OCI-LY3 (cell line): ENCODE data around the gene RARRES2.

Experiments
- H2AFZ ChIP-seq: fragments of 200-600, 300-600 bp; shearing (Covaris generic); 2 replicates; pipeline ENCODE4 v1.6.0; 2014; ENCODE audit warnings: antibody characterized with exemption, low read depth, low read length
- H3K27ac ChIP-seq: fragments of 200-600, 300-600 bp; sonication (generic); 2 replicates; pipeline ENCODE4 v1.5.1; 2014; ENCODE audit warnings: mild to moderate bottlenecking, low read length, moderate library complexity, mixed read lengths
- H3K27me3 ChIP-seq: fragments of 200-600, 300-600 bp; sonication (generic); 2 replicates; pipeline ENCODE4 v1.6.1; 2014; ENCODE audit warnings: low read depth, low read length, mixed read lengths
- H3K36me3 ChIP-seq: fragments of 200-600, 300-600 bp; sonication (generic); replicated peaks from 2 replicates; pipeline ENCODE3; 2014; ENCODE audit warnings: low read depth, low read length, mixed read lengths
- H3K4me1 ChIP-seq: fragments of 300-600, 200-600 bp; sonication (generic); 2 replicates; pipeline ENCODE4 v1.6.1; 2014; ENCODE audit warnings: low read length, mixed read lengths
- H3K4me2 ChIP-seq: fragments of 200-600, 300-600 bp; sonication (generic); 2 replicates; pipeline ENCODE4 v1.6.1; 2014; ENCODE audit warnings: low read length, mixed read lengths
- H3K4me3 ChIP-seq: fragments of 300-600, 200-600 bp; sonication (generic); 2 replicates; pipeline ENCODE4 v1.5.1; 2014; ENCODE audit warnings: antibody characterized with exemption, mild to moderate bottlenecking, low read length, moderate library complexity
- H3K79me2 ChIP-seq: fragments of 300-600, 200-600 bp; shearing (Covaris generic); 2 replicates; pipeline ENCODE4 v1.6.1; 2014; ENCODE audit warnings: mild to moderate bottlenecking, low read length, mixed read lengths
- H3K9ac ChIP-seq: fragments of 300-600, 200-600 bp; shearing (Covaris generic); 2 replicates; pipeline ENCODE4 v1.6.0; 2014; ENCODE audit warnings: mild to moderate bottlenecking, low read length, moderate library complexity
- H3K9me3 ChIP-seq: fragments of 200-600, 300-600 bp; shearing (Covaris generic); 2 replicates; pipeline ENCODE4 v1.6.1; 2014; ENCODE audit warnings: low read length, mixed read lengths; ENCODE audit not compliant: insufficient read depth
- H4K20me1 ChIP-seq: fragments of 200-600, 300-600 bp; sonication (generic); 2 replicates; pipeline ENCODE4 v1.6.1; 2016; ENCODE audit warnings: low read length, mixed read lengths; ENCODE audit not compliant: insufficient read depth
- EZH2phosphoT487 ChIP-seq: fragments of 200-600 bp; shearing (Covaris generic); IDR thresholded peaks from 2 replicates; pipeline ENCODE4 v1.6.1; 2018; ENCODE audit warnings: antibody characterized with exemption, mixed run types, low read depth
- TF ChIP-seq, protein P1 (sequence below): fragments of 200-600, 300-600 bp; sonication (generic); IDR thresholded peaks from 2 replicates; pipeline ENCODE4 v1.5.1; 2014; ENCODE audit warnings: antibody characterized with exemption, low read length, low read depth

Gene RARRES2

GRCh38 chr7:150357270-150357669 lies 15.8 kb upstream of the RARRES2 start:
- Histone ChIP-seq H3K4me3 (peak overlapping the region; percentile 55), H3K36me3 (no peaks in the 10 kb centered on the region), H3K79me2 (no peaks in the 10 kb centered on the region), H4K20me1 (no peaks in the 10 kb centered on the region), H3K9me3 (no peaks in the 10 kb centered on the region), H3K27me3 (no peaks in the 10 kb centered on the region), H2AFZ (peak overlapping the region; percentile 94), H3K4me1 (peaks cover 56% of the 10 kb centered on the region), H3K27ac (peak overlapping the region; percentile 71), H3K9ac (peak overlapping the region; percentile 53), H3K4me2 (peak overlapping the region; percentile 85)
- TF ChIP-seq, protein P1, sequence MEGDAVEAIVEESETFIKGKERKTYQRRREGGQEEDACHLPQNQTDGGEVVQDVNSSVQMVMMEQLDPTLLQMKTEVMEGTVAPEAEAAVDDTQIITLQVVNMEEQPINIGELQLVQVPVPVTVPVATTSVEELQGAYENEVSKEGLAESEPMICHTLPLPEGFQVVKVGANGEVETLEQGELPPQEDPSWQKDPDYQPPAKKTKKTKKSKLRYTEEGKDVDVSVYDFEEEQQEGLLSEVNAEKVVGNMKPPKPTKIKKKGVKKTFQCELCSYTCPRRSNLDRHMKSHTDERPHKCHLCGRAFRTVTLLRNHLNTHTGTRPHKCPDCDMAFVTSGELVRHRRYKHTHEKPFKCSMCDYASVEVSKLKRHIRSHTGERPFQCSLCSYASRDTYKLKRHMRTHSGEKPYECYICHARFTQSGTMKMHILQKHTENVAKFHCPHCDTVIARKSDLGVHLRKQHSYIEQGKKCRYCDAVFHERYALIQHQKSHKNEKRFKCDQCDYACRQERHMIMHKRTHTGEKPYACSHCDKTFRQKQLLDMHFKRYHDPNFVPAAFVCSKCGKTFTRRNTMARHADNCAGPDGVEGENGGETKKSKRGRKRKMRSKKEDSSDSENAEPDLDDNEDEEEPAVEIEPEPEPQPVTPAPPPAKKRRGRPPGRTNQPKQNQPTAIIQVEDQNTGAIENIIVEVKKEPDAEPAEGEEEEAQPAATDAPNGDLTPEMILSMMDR: no peak
- TF ChIP-seq EZH2phosphoT487: no peak

GRCh38 chr7:150356265-150356897 lies 15.0 kb upstream of the RARRES2 start:
- peaks cover 54% of the 10 kb centered on the region for H3K4me1 ChIP-seq
- H4K20me1 ChIP-seq: no peaks in the 10 kb centered on the region
- H3K4me3 ChIP-seq: no peak overlapping the region
- no peaks in the 10 kb centered on the region for H3K9me3 ChIP-seq
- H3K36me3 ChIP-seq: no peaks in the 10 kb centered on the region
- no peaks in the 10 kb centered on the region for H3K79me2 ChIP-seq
- no peaks in the 10 kb centered on the region for H3K27me3 ChIP-seq
- H3K27ac ChIP-seq: peak overlapping the region; percentile 26; the same call in 1 of the 2 replicates
- peak overlapping the region; percentile 48 for H2AFZ ChIP-seq
- TF ChIP-seq, protein P1: peak; percentile 77
- no peak for TF ChIP-seq EZH2phosphoT487
- peak overlapping the region; percentile 31; the same call in 1 of the 2 replicates for H3K9ac ChIP-seq
- H3K4me2 ChIP-seq: peak overlapping the region; percentile 43

GRCh38 chr7:150355666-150356059 lies 14.2 kb upstream of the RARRES2 start:
- no peak overlapping the region for H3K4me2 ChIP-seq

DNA sequence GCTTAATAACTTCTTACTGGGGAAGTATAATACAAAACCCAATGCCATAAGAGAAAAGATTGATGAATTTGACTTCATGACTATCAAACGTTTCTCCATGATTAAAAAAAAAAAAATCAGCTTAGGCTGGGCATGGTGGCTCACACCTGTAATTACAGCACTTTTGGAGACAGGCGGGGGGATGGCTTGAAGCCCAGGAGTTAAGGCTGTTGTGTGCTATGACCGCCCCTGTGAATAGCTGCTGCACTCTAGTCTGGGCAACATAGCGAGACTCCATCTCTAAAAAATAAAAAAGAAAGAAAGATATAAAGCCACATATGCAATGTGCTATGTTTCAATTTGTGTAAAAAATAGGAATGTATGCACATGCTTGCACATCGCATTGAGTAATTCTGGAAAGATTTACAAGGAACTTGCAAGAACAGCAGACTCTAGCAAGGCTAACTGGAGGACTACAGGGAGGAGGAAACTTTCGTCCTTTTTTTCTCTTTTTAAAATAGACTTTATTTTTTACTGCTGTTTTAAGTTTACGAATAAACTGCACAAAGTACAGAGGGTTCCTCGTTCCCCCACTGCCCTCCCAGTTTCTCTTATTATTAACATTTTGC lies 10.3 kb upstream of the RARRES2 start:
- Histone ChIP-seq H3K79me2 (no peaks in the 10 kb centered on the region), H3K4me2 (peak overlapping the region; percentile 52), H3K4me3 (peak overlapping the region; percentile 57; the same call in 1 of the 2 replicates), H2AFZ (peak overlapping the region; percentile 68; the same call in 1 of the 2 replicates), H3K9me3 (no peaks in the 10 kb centered on the region), H3K9ac (no peak overlapping the region), H3K36me3 (no peaks in the 10 kb centered on the region), H4K20me1 (no peaks in the 10 kb centered on the region), H3K27ac (no peak overlapping the region), H3K4me1 (peaks cover 25% of the 10 kb centered on the region), H3K27me3 (no peaks in the 10 kb centered on the region)
- TF ChIP-seq EZH2phosphoT487: no peak
- TF ChIP-seq, protein P1: no peak

More at GRCh38 chr7:150355666-150356059, 14.2 kb upstream of the RARRES2 start:
- H3K79me2 ChIP-seq: no peaks in the 10 kb centered on the region
- no peak overlapping the region for H3K27ac ChIP-seq
- no peaks in the 10 kb centered on the region for H3K9me3 ChIP-seq
- H3K9ac ChIP-seq: no peak overlapping the region
- no peak overlapping the region for H3K4me3 ChIP-seq
- H3K36me3 ChIP-seq: no peaks in the 10 kb centered on the region
- peak overlapping the region; percentile 93 for H2AFZ ChIP-seq
- peaks cover 54% of the 10 kb centered on the region for H3K4me1 ChIP-seq
- TF ChIP-seq, protein P1: no peak
- TF ChIP-seq EZH2phosphoT487: no peak
- H4K20me1 ChIP-seq: no peaks in the 10 kb centered on the region
- H3K27me3 ChIP-seq: no peaks in the 10 kb centered on the region
